ENCODE data around the gene PCSK2. TPM values are rescaled to one million over a fixed set of nuclear protein-coding genes. Genes with fewer than 3 reads are reported as not detected.

Gene PCSK2
- total and polyA plus RNA-seq, 2 donors = 0.05 to 0.18 TPM

DNA sequence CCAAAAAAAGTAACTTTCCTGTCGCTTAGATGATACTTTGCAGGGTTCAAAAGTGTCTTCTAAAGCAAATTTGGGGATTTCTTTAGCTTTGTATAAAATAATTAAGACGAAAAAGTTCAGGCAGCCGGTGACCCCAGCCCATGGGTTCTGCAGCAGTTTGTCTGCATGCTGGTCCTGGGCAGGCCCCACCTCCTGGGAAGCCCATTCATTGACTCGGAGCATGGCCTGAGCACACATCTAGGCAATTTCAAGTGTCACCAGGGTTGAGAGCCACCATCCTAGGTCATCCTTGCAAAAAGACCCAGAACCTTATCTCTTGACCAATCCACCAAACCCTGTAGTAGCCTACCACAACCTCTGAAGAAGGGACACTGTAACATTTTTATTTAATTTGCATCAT, 283.7 kb downstream of the PCSK2 start:
- H3K9me3 ChIP-seq (ENCODE audit: control insufficient read depth in 2 of 2, insufficient read depth in 1 of 2, low read length in 1 of 2) = no peaks in the 10 kb centered on the region
- peaks cover 0 to 2% of the 10 kb centered on the region in 2 donors for H3K4me1 ChIP-seq (ENCODE audit: control insufficient read depth in 2 of 2, insufficient read depth in 2 of 2, low read length in 2 of 2)
- no peak overlapping the region for H3K4me3 ChIP-seq (ENCODE audit: low read length in 2 of 2)
- no peaks in the 10 kb centered on the region for H3K36me3 ChIP-seq (ENCODE audit: control insufficient read depth in 2 of 2, insufficient read depth in 2 of 2, low read length in 1 of 2)
- no peak overlapping the region for H3K27ac ChIP-seq (ENCODE audit: low read depth in 1 of 2, low read length in 1 of 2)
- WGBS = 85% methylated on average over 4 of the region's 4 CpGs
- no peak for DNase-seq (ENCODE audit: low read depth in 6 of 9, low spot score in 9 of 9)
- peaks cover 0 to 6% of the 10 kb centered on the region in 2 donors for H3K27me3 ChIP-seq (ENCODE audit: control insufficient read depth in 2 of 2, insufficient read depth in 1 of 2, low read length in 1 of 2)

DNA sequence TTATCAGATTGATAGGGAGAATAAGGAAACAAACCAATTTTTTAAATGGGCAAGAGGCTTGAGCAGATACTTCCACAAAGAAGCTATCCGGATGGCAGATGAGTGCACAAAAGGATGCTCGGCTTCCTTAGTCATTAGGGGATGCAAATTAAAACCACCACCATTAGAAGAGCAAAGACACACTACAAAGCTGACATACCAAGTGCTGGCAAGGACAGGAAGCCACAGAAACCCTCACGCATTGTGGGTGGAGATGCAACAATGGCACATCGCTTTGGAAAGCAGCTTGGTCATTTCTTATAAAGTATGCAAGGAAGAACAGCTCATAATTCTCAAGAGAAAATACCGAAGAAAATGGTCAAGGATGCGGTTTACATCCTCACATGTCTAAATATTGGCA, 284.6 kb downstream of the PCSK2 start:
- H3K27me3 ChIP-seq (ENCODE audit: control insufficient read depth in 2 of 2, insufficient read depth in 1 of 2, low read length in 1 of 2) = no peaks in the 10 kb centered on the region
- H3K9me3 ChIP-seq (ENCODE audit: control insufficient read depth in 2 of 2, insufficient read depth in 1 of 2, low read length in 1 of 2) = no peaks in the 10 kb centered on the region
- H3K4me1 ChIP-seq (ENCODE audit: control insufficient read depth in 2 of 2, insufficient read depth in 2 of 2, low read length in 2 of 2) = no peaks in the 10 kb centered on the region
- no peaks in the 10 kb centered on the region for H3K36me3 ChIP-seq (ENCODE audit: control insufficient read depth in 2 of 2, insufficient read depth in 2 of 2, low read length in 1 of 2)
- no peak overlapping the region for H3K4me3 ChIP-seq (ENCODE audit: low read length in 2 of 2)
- H3K27ac ChIP-seq (ENCODE audit: low read depth in 1 of 2, low read length in 1 of 2) = no peak overlapping the region
- no peak for DNase-seq (ENCODE audit: low read depth in 6 of 9, low spot score in 9 of 9)
- 54% methylated on average over 6 of the region's 6 CpGs for WGBS

DNA sequence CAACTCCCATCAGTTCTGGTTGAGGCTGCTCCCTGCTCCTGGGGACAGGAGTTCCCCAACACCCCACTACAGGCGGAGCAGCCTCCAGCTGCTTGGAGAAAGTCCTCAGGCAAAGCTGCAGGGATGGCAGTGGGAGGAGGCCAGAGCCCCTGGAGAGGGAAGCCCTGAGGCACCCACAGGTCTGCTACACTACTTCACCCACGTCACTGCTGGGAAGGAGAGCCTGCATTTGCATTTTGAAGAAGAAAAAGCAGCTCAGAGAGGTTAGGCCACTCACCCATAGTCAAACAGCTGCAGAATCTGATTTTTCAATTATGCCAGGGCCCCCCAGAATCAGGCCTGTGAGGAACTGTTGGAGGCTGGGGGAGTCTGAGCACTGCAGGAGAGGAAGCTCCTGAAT, 287.1 kb downstream of the PCSK2 start:
- 91% methylated on average over 2 of the region's 2 CpGs for WGBS
- H3K27me3 ChIP-seq (ENCODE audit: control insufficient read depth in 2 of 2, insufficient read depth in 1 of 2, low read length in 1 of 2) = no peaks in the 10 kb centered on the region
- no peaks in the 10 kb centered on the region for H3K4me1 ChIP-seq (ENCODE audit: control insufficient read depth in 2 of 2, insufficient read depth in 2 of 2, low read length in 2 of 2)
- no peaks in the 10 kb centered on the region for H3K9me3 ChIP-seq (ENCODE audit: control insufficient read depth in 2 of 2, insufficient read depth in 1 of 2, low read length in 1 of 2)
- no peaks in the 10 kb centered on the region for H3K36me3 ChIP-seq (ENCODE audit: control insufficient read depth in 2 of 2, insufficient read depth in 2 of 2, low read length in 1 of 2)
- no peak overlapping the region for H3K4me3 ChIP-seq (ENCODE audit: low read length in 2 of 2)
- no peak for DNase-seq (ENCODE audit: low read depth in 6 of 9, low spot score in 9 of 9)
- no peak overlapping the region for H3K27ac ChIP-seq (ENCODE audit: low read depth in 1 of 2, low read length in 1 of 2)

GRCh38 chr20:17515053-17515452, 288.2 kb downstream of the PCSK2 start:
- H3K36me3 ChIP-seq (ENCODE audit: control insufficient read depth in 2 of 2, insufficient read depth in 2 of 2, low read length in 1 of 2) = no peaks in the 10 kb centered on the region
- H3K27me3 ChIP-seq (ENCODE audit: control insufficient read depth in 2 of 2, insufficient read depth in 1 of 2, low read length in 1 of 2) = no peaks in the 10 kb centered on the region
- no peak overlapping the region for H3K4me3 ChIP-seq (ENCODE audit: low read length in 2 of 2)
- no peak overlapping the region for H3K27ac ChIP-seq (ENCODE audit: low read depth in 1 of 2, low read length in 1 of 2)
- no peaks in the 10 kb centered on the region for H3K9me3 ChIP-seq (ENCODE audit: control insufficient read depth in 2 of 2, insufficient read depth in 1 of 2, low read length in 1 of 2)
- WGBS = over 99% methylated on average over 3 of the region's 3 CpGs
- no peak for DNase-seq (ENCODE audit: low read depth in 6 of 9, low spot score in 9 of 9)
- no peaks in the 10 kb centered on the region for H3K4me1 ChIP-seq (ENCODE audit: control insufficient read depth in 2 of 2, insufficient read depth in 2 of 2, low read length in 2 of 2)

DNA sequence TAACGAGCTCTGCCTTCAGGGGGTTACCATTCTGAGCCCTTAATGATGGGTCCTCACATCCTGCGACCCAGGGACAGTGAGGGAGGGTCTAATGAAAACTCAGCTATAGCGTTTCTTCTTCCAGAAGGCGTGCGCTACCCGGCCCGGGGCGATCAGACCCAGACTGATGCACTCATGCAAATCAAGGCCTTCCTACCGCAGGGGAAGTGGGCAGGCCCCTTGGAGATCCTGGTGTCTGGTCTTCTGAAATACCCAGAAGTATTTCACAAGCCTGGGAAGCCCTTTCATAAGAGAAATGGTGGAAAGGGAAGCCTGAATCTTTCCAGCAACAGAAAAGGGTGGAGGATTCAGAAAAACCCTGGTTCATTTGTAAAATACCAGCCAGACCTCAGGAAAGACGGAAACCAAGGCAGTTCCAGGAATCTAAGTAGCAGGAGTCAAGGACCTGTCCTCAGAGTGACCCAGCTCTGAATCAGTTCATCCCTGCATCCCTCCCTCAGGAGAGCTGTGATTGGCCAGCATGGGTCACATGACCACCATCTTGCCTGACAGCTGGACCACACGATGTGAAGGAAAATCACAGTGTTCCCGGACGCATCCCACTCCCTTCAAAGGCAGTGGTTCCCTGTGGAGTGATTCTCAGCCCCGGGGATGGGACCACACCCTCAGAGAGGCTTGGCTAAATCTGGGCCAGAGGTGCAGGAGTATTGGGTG, 291.7 kb downstream of the PCSK2 start:
- no peaks in the 10 kb centered on the region for H3K27me3 ChIP-seq (ENCODE audit: control insufficient read depth in 2 of 2, insufficient read depth in 1 of 2, low read length in 1 of 2)
- H3K4me3 ChIP-seq (ENCODE audit: low read length in 2 of 2) = no peak overlapping the region
- H3K4me1 ChIP-seq (ENCODE audit: control insufficient read depth in 2 of 2, insufficient read depth in 2 of 2, low read length in 2 of 2) = no peaks in the 10 kb centered on the region
- no peak overlapping the region for H3K27ac ChIP-seq (ENCODE audit: low read depth in 1 of 2, low read length in 1 of 2)
- DNase-seq (ENCODE audit: low read depth in 6 of 9, low spot score in 9 of 9) = no peak
- H3K36me3 ChIP-seq (ENCODE audit: control insufficient read depth in 2 of 2, insufficient read depth in 2 of 2, low read length in 1 of 2) = no peaks in the 10 kb centered on the region
- WGBS = 94% methylated on average over 14 of the region's 14 CpGs
- H3K9me3 ChIP-seq (ENCODE audit: control insufficient read depth in 2 of 2, insufficient read depth in 1 of 2, low read length in 1 of 2) = no peaks in the 10 kb centered on the region

- H3K36me3 ChIP-seq (ENCODE audit: control insufficient read depth in 2 of 2, insufficient read depth in 2 of 2, low read length in 1 of 2) = no peaks in the 10 kb centered on the region
- no peaks in the 10 kb centered on the region for H3K27me3 ChIP-seq (ENCODE audit: control insufficient read depth in 2 of 2, insufficient read depth in 1 of 2, low read length in 1 of 2)
- no peaks in the 10 kb centered on the region for H3K4me1 ChIP-seq (ENCODE audit: control insufficient read depth in 2 of 2, insufficient read depth in 2 of 2, low read length in 2 of 2)
- DNase-seq (ENCODE audit: low read depth in 6 of 9, low spot score in 9 of 9) = no peak
- 96% methylated on average over 7 of the region's 7 CpGs for WGBS
- no peak overlapping the region for H3K4me3 ChIP-seq (ENCODE audit: low read length in 2 of 2)
- no peaks in the 10 kb centered on the region for H3K9me3 ChIP-seq (ENCODE audit: control insufficient read depth in 2 of 2, insufficient read depth in 1 of 2, low read length in 1 of 2)
- no peak overlapping the region for H3K27ac ChIP-seq (ENCODE audit: low read depth in 1 of 2, low read length in 1 of 2)
These were observed 292.9 kb downstream of the PCSK2 start for GRCh38 chr20:17519606-17520285.

- H3K36me3 ChIP-seq (ENCODE audit: control insufficient read depth in 2 of 2, insufficient read depth in 2 of 2, low read length in 1 of 2) = no peaks in the 10 kb centered on the region
- no peak overlapping the region for H3K27ac ChIP-seq (ENCODE audit: low read depth in 1 of 2, low read length in 1 of 2)
- H3K4me1 ChIP-seq (ENCODE audit: control insufficient read depth in 2 of 2, insufficient read depth in 2 of 2, low read length in 2 of 2) = no peaks in the 10 kb centered on the region
- no peak overlapping the region for H3K4me3 ChIP-seq (ENCODE audit: low read length in 2 of 2)
- no peaks in the 10 kb centered on the region for H3K27me3 ChIP-seq (ENCODE audit: control insufficient read depth in 2 of 2, insufficient read depth in 1 of 2, low read length in 1 of 2)
- 55% methylated on average over 3 of the region's 3 CpGs for WGBS
- H3K9me3 ChIP-seq (ENCODE audit: control insufficient read depth in 2 of 2, insufficient read depth in 1 of 2, low read length in 1 of 2) = no peaks in the 10 kb centered on the region
- no peak for DNase-seq (ENCODE audit: low read depth in 6 of 9, low spot score in 9 of 9)
These were observed 293.7 kb downstream of the PCSK2 start for GRCh38 chr20:17520583-17520982.

- Histone ChIP-seq H3K4me3 (ENCODE audit: low read length in 2 of 2) (no peak overlapping the region), H3K4me1 (ENCODE audit: control insufficient read depth in 2 of 2, insufficient read depth in 2 of 2, low read length in 2 of 2) (no peaks in the 10 kb centered on the region), H3K27me3 (ENCODE audit: control insufficient read depth in 2 of 2, insufficient read depth in 1 of 2, low read length in 1 of 2) (no peaks in the 10 kb centered on the region), H3K9me3 (ENCODE audit: control insufficient read depth in 2 of 2, insufficient read depth in 1 of 2, low read length in 1 of 2) (no peaks in the 10 kb centered on the region), H3K36me3 (ENCODE audit: control insufficient read depth in 2 of 2, insufficient read depth in 2 of 2, low read length in 1 of 2) (no peaks in the 10 kb centered on the region), H3K27ac (ENCODE audit: low read depth in 1 of 2, low read length in 1 of 2) (no peak overlapping the region)
- 90% methylated on average over 3 of the region's 3 CpGs for WGBS
- DNase-seq (ENCODE audit: low read depth in 6 of 9, low spot score in 9 of 9) = no peak
These were observed 295.7 kb downstream of the PCSK2 start for GRCh38 chr20:17522528-17522927.

DNA sequence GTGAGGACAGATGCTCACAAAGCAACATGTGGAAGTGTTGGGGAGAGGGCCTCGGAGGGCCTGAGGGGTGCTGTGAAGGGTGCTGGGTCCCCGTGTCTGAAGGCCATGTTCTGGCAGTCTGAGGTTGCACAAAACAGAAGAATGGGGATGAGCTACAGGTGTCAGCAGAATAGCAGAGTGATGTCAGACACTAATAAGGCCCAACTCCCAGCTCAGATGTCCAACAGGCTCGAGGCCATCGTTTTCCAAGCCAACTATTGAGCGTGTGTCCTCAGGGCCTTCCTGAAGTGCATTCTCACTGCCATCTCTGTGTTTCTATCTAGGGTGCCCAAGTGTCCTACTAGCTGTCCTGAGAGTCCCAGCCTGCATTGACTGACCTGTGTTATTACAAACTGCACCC, 296.5 kb downstream of the PCSK2 start:
- Histone ChIP-seq H3K4me1 (ENCODE audit: control insufficient read depth in 2 of 2, insufficient read depth in 2 of 2, low read length in 2 of 2) (no peaks in the 10 kb centered on the region), H3K27ac (ENCODE audit: low read depth in 1 of 2, low read length in 1 of 2) (no peak overlapping the region), H3K27me3 (ENCODE audit: control insufficient read depth in 2 of 2, insufficient read depth in 1 of 2, low read length in 1 of 2) (no peaks in the 10 kb centered on the region), H3K9me3 (ENCODE audit: control insufficient read depth in 2 of 2, insufficient read depth in 1 of 2, low read length in 1 of 2) (no peaks in the 10 kb centered on the region), H3K36me3 (ENCODE audit: control insufficient read depth in 2 of 2, insufficient read depth in 2 of 2, low read length in 1 of 2) (no peaks in the 10 kb centered on the region), H3K4me3 (ENCODE audit: low read length in 2 of 2) (no peak overlapping the region)
- DNase-seq (ENCODE audit: low read depth in 6 of 9, low spot score in 9 of 9) = no peak
- 91% methylated on average over 5 of the region's 5 CpGs for WGBS
